ENCODE results near the gene BABAM2. TPM values are rescaled to one million over a fixed set of nuclear protein-coding genes. Genes with fewer than 3 reads are reported as not detected.

The BABAM2 gene
- total RNA-seq, 2 experiments from 2014 or later: 65.4 to 69.5 TPM

- ATAC-seq: no peak
- Mint-ChIP-seq H3K4me1 (peaks cover 32% of the 10 kb centered on the region), H3K36me3 (peaks cover 48% of the 10 kb centered on the region)
Measured at GRCh38 chr2:27922842-27923241, 32.3 kb downstream of the BABAM2 start.

GRCh38 chr2:27925766-27926472, 35.4 kb downstream of the BABAM2 start:
- ATAC-seq: no peak
- H3K27me3 Mint-ChIP-seq: no peaks in the 10 kb centered on the region
- no peak overlapping the region for H3K27ac Mint-ChIP-seq
- peaks cover 45% of the 10 kb centered on the region for H3K36me3 Mint-ChIP-seq
- no peaks in the 10 kb centered on the region for H3K9me3 Mint-ChIP-seq (ENCODE audit: low read depth)
- CTCF ChIA-PET: interaction anchor here (1.0 kb wide), 1 partner anchor 17 kb away, joined by 3 read pairs; no protein-coding TSS in a partner anchor
- peaks cover 21% of the 10 kb centered on the region for H3K4me1 Mint-ChIP-seq
- DNase-seq: no peak
- H3K4me3 Mint-ChIP-seq: no peak overlapping the region

More at GRCh38 chr2:27922842-27923241, 32.3 kb downstream of the BABAM2 start:
- Mint-ChIP-seq H3K27me3 (no peaks in the 10 kb centered on the region), H3K4me3 (no peak overlapping the region), H3K9me3 (ENCODE audit: low read depth) (no peaks in the 10 kb centered on the region), H3K27ac (no peak overlapping the region)
- CTCF ChIA-PET: no interaction called here
- DNase-seq: no peak

GRCh38 chr2:27929916-27930486, 39.5 kb downstream of the BABAM2 start:
- ATAC-seq: no peak
- H3K27ac Mint-ChIP-seq: no peak overlapping the region

GRCh38 chr2:27931361-27931950, 40.9 kb downstream of the BABAM2 start:
- no peaks in the 10 kb centered on the region for H3K9me3 Mint-ChIP-seq (ENCODE audit: low read depth)
- ATAC-seq (no peak), DNase-seq (no peak)
- peaks cover 12% of the 10 kb centered on the region for H3K4me1 Mint-ChIP-seq
- no peaks in the 10 kb centered on the region for H3K27me3 Mint-ChIP-seq
- CTCF ChIA-PET: no interaction called here
- peaks cover 51% of the 10 kb centered on the region for H3K36me3 Mint-ChIP-seq
- H3K27ac Mint-ChIP-seq: no peak overlapping the region
- no peak overlapping the region for H3K4me3 Mint-ChIP-seq

More at GRCh38 chr2:27929916-27930486, 39.5 kb downstream of the BABAM2 start:
- no peaks in the 10 kb centered on the region for H3K9me3 Mint-ChIP-seq (ENCODE audit: low read depth)
- peaks cover 53% of the 10 kb centered on the region for H3K36me3 Mint-ChIP-seq
- CTCF ChIA-PET: no interaction called here
- H3K4me1 Mint-ChIP-seq: peaks cover 25% of the 10 kb centered on the region
- DNase-seq: no peak
- H3K27me3 Mint-ChIP-seq: no peaks in the 10 kb centered on the region
- H3K4me3 Mint-ChIP-seq: no peak overlapping the region

GRCh38 chr2:27932396-27932795, 41.9 kb downstream of the BABAM2 start:
- Mint-ChIP-seq H3K36me3 (peaks cover 48% of the 10 kb centered on the region), H3K27ac (no peak overlapping the region), H3K9me3 (ENCODE audit: low read depth) (no peaks in the 10 kb centered on the region), H3K4me1 (peaks cover 13% of the 10 kb centered on the region), H3K4me3 (no peak overlapping the region), H3K27me3 (no peaks in the 10 kb centered on the region)
- ATAC-seq (no peak), DNase-seq (no peak)
- CTCF ChIA-PET: interaction anchor here (0.6 to 0.9 kb wide), 2 partner anchors 157 to 178 kb away, joined by 3 read pairs; no protein-coding TSS in a partner anchor

- H3K36me3 Mint-ChIP-seq: peaks cover 43% of the 10 kb centered on the region
- no peaks in the 10 kb centered on the region for H3K9me3 Mint-ChIP-seq (ENCODE audit: low read depth)
- ATAC-seq: no peak
- CTCF ChIA-PET: no interaction called here
- H3K27ac Mint-ChIP-seq: no peak overlapping the region
- no peak for DNase-seq
- peaks cover 13% of the 10 kb centered on the region for H3K4me1 Mint-ChIP-seq
- H3K27me3 Mint-ChIP-seq: no peaks in the 10 kb centered on the region
- H3K4me3 Mint-ChIP-seq: no peak overlapping the region
Measured at GRCh38 chr2:27935026-27935425, 44.5 kb downstream of the BABAM2 start.

GRCh38 chr2:27940090-27940671, 49.7 kb downstream of the BABAM2 start:
- peaks cover 32% of the 10 kb centered on the region for H3K36me3 Mint-ChIP-seq
- ATAC-seq (no peak), DNase-seq (no peak)
- no peak overlapping the region for H3K4me3 Mint-ChIP-seq
- no peaks in the 10 kb centered on the region for H3K9me3 Mint-ChIP-seq (ENCODE audit: low read depth)
- peaks cover 15% of the 10 kb centered on the region for H3K4me1 Mint-ChIP-seq
- CTCF ChIA-PET: no interaction called here
- H3K27me3 Mint-ChIP-seq: no peaks in the 10 kb centered on the region
- H3K27ac Mint-ChIP-seq: no peak overlapping the region

GRCh38 chr2:27940982-27941381, 50.5 kb downstream of the BABAM2 start:
- Mint-ChIP-seq H3K4me3 (no peak overlapping the region), H3K9me3 (ENCODE audit: low read depth) (no peaks in the 10 kb centered on the region), H3K27ac (no peak overlapping the region), H3K27me3 (no peaks in the 10 kb centered on the region), H3K36me3 (peaks cover 28% of the 10 kb centered on the region), H3K4me1 (peaks cover 15% of the 10 kb centered on the region)
- DNase-seq (no peak), ATAC-seq (no peak)
- CTCF ChIA-PET: no interaction called here

- CTCF ChIA-PET: interaction anchor here (1.6 kb wide), 1 partner anchor 11 kb away, joined by 3 read pairs; no protein-coding TSS in a partner anchor
- Mint-ChIP-seq H3K4me3 (no peak overlapping the region), H3K4me1 (peaks cover 25% of the 10 kb centered on the region), H3K36me3 (peaks cover 22% of the 10 kb centered on the region), H3K27ac (no peak overlapping the region), H3K9me3 (ENCODE audit: low read depth) (no peaks in the 10 kb centered on the region), H3K27me3 (no peaks in the 10 kb centered on the region)
- ATAC-seq (no peak), DNase-seq (no peak)
Measured at GRCh38 chr2:27942612-27943547, 52.4 kb downstream of the BABAM2 start.

- peaks cover 31% of the 10 kb centered on the region for H3K36me3 Mint-ChIP-seq
Measured at GRCh38 chr2:27946530-27947060, 56.1 kb downstream of the BABAM2 start.

GRCh38 chr2:27952070-27952469, 61.5 kb downstream of the BABAM2 start:
- peaks cover 84% of the 10 kb centered on the region for H3K4me1 Mint-ChIP-seq
- DNase-seq: no peak
- peaks cover 34% of the 10 kb centered on the region for H3K36me3 Mint-ChIP-seq
- ATAC-seq: no peak
- no peaks in the 10 kb centered on the region for H3K27me3 Mint-ChIP-seq
- peak overlapping the region; percentile 40 for H3K27ac Mint-ChIP-seq
- CTCF ChIA-PET: no interaction called here
- H3K4me3 Mint-ChIP-seq: no peak overlapping the region
- H3K9me3 Mint-ChIP-seq (ENCODE audit: low read depth): no peaks in the 10 kb centered on the region

More at GRCh38 chr2:27946530-27947060, 56.1 kb downstream of the BABAM2 start:
- DNase-seq (no peak), ATAC-seq (no peak)
- Mint-ChIP-seq H3K4me3 (no peak overlapping the region), H3K27me3 (no peaks in the 10 kb centered on the region), H3K27ac (no peak overlapping the region), H3K4me1 (peaks cover 49% of the 10 kb centered on the region), H3K9me3 (ENCODE audit: low read depth) (no peaks in the 10 kb centered on the region)
- CTCF ChIA-PET: interaction anchor here (1.0 kb wide), 1 partner anchor 8 kb away, joined by 4 read pairs; no protein-coding TSS in a partner anchor

GRCh38 chr2:27953077-27953476, 62.5 kb downstream of the BABAM2 start:
- Mint-ChIP-seq H3K27ac (peak overlapping the region; percentile 54), H3K4me3 (no peak overlapping the region), H3K4me1 (peaks cover 89% of the 10 kb centered on the region), H3K9me3 (ENCODE audit: low read depth) (no peaks in the 10 kb centered on the region), H3K27me3 (no peaks in the 10 kb centered on the region), H3K36me3 (peaks cover 44% of the 10 kb centered on the region)
- CTCF ChIA-PET: interaction anchor here (1.0 kb wide), 2 partner anchors 9 to 10 kb away, joined by 3 to 4 read pairs; no protein-coding TSS in a partner anchor
- DNase-seq (no peak), ATAC-seq (no peak)

All from activated CD8-positive, alpha-beta memory T cell treated with anti-CD3 and anti-CD28 coated beads, Interleukin-2, amount 10 ng/mL, durations not matched to agents 7 days and 5 days (primary cell).